CD4-positive, CD25-positive, alpha-beta regulatory T cell (primary cell): Measurements from ENCODE around the gene IL20. TPM values are rescaled to one million over a fixed set of nuclear protein-coding genes. Genes with fewer than 3 reads are reported as not detected.

Source experiments
- ATAC-seq, 2 donors: fragments of 150-1000 bp; cut with Tn5 transposase; one replicate each; pipeline ENCODE4 v1.10.0; 2021; ENCODE audit warnings: low read depth in 2 of 2, moderate number of reproducible peaks in 2 of 2, moderate library complexity in 1 of 2
- DNase-seq, 3 donors: peaks; one replicate each; pipeline versions ENCODE4 v3.0.0 to v3.0.0-alpha.2; 2012 to 2022; ENCODE audit warnings: mixed read lengths in 1 of 3
- H3K27ac ChIP-seq: one replicate; pipeline ENCODE4 v1.7.0; 2013; ENCODE audit warnings: mild to moderate bottlenecking, low read length; ENCODE audit not compliant: insufficient read depth, poor library complexity, severe bottlenecking
- H3K27me3 ChIP-seq: one replicate; pipeline ENCODE4 v1.7.0; 2013; ENCODE audit warnings: low read length; ENCODE audit not compliant: control insufficient read depth, insufficient read depth
- H3K36me3 ChIP-seq: one replicate; pipeline ENCODE4 v1.7.0; 2013; ENCODE audit warnings: mild to moderate bottlenecking, low read length, moderate library complexity; ENCODE audit not compliant: control insufficient read depth, insufficient read depth
- H3K4me1 ChIP-seq: 2 replicates; pipeline ENCODE4 v1.7.0; 2013; ENCODE audit warnings: mild to moderate bottlenecking, low read length; ENCODE audit not compliant: insufficient read depth, control insufficient read depth, poor library complexity, severe bottlenecking
- H3K4me3 ChIP-seq: one replicate; pipeline ENCODE4 v1.7.0; 2013; ENCODE audit warnings: low read depth, mild to moderate bottlenecking, low read length, moderate library complexity
- H3K9me3 ChIP-seq, 2 experiments: 1 replicate in 1 of 2; 2 replicates in 1 of 2; pipeline ENCODE4 v1.7.0; 2013; ENCODE audit warnings: low read length in 2 of 2, mild to moderate bottlenecking in 1 of 2, moderate library complexity in 1 of 2; ENCODE audit not compliant: control insufficient read depth in 2 of 2
- H3K27ac Mint-ChIP-seq, 3 donors: one replicate each; pipeline ENCODE4 v1.8.0; 2020 to 2022; ENCODE audit warnings: mild to moderate bottlenecking in 3 of 3, mixed read lengths in 3 of 3, moderate library complexity in 2 of 3
- H3K27me3 Mint-ChIP-seq: one replicate; pipeline ENCODE4 v1.8.0; 2022; ENCODE audit warnings: mild to moderate bottlenecking, mixed read lengths
- H3K36me3 Mint-ChIP-seq: one replicate; pipeline ENCODE4 v1.8.0; 2020; ENCODE audit warnings: mixed read lengths
- H3K4me1 Mint-ChIP-seq, 4 donors: one replicate each; pipeline ENCODE4 v1.8.0; 2020 to 2022; ENCODE audit warnings: mixed read lengths in 4 of 4, mild to moderate bottlenecking in 1 of 4
- H3K4me3 Mint-ChIP-seq, 4 donors: one replicate each; pipeline ENCODE4 v1.8.0; 2020 to 2022; ENCODE audit warnings: mild to moderate bottlenecking in 4 of 4, mixed read lengths in 4 of 4, moderate library complexity in 3 of 4
- H3K9me3 Mint-ChIP-seq, 7 donors: one replicate each; pipeline ENCODE4 v1.8.0; 2020 to 2022; ENCODE audit warnings: mixed read lengths in 7 of 7, mild to moderate bottlenecking in 3 of 7, moderate library complexity in 2 of 7
- polyA plus RNA-seq, 4 donors: library from polyadenylated mRNA; unstranded; fragments of 300-500 nt; fragmentation: Illumina TruSeq; gene quantifications; one replicate each; pipeline ENCODE4 v1.2.3, GENCODE V29; 2021
- total RNA-seq: library from RNA; stranded (reverse); gene quantifications from one replicate; pipeline ENCODE4 v1.2.3, GENCODE V29; 2022

Gene IL20
- total and polyA plus RNA-seq, 5 donors from 2014 or later, result not detected

- no peaks in the 10 kb centered on the region for H3K36me3 ChIP-seq
- DNase-seq (no peak), ATAC-seq (no peak)
- H3K4me1 ChIP-seq, result peaks cover 28% of the 10 kb centered on the region
- H3K4me3 Mint-ChIP-seq, result peak overlapping the region in 1 of 4 donors; percentile 73
- peak overlapping the region; percentile 86 to 93 (median 87) for H3K27ac Mint-ChIP-seq
- peaks cover 6% of the 10 kb centered on the region for H3K36me3 Mint-ChIP-seq
- peaks cover 16 to 70% (median 33%) of the 10 kb centered on the region in 4 donors for H3K4me1 Mint-ChIP-seq
- no peak overlapping the region for H3K4me3 ChIP-seq
- H3K27me3 Mint-ChIP-seq, result peaks cover 16% of the 10 kb centered on the region
- H3K27ac ChIP-seq, result no peak overlapping the region
- H3K9me3 Mint-ChIP-seq, result no peaks in the 10 kb centered on the region
- no peaks in the 10 kb centered on the region for H3K9me3 ChIP-seq
- H3K27me3 ChIP-seq, result no peaks in the 10 kb centered on the region
Measured at GRCh38 chr1:206828765-206829164, 36.7 kb upstream of the IL20 start.

- Mint-ChIP-seq H3K36me3 (peaks cover 6% of the 10 kb centered on the region), H3K27ac (peak overlapping the region; percentile 86 to 93 (median 87)), H3K4me1 (peaks cover 13 to 67% (median 31%) of the 10 kb centered on the region in 4 donors), H3K9me3 (no peaks in the 10 kb centered on the region), H3K4me3 (peak overlapping the region in 3 of 4 donors; percentile 44 to 73 (median 48)), H3K27me3 (peaks cover 21% of the 10 kb centered on the region)
- Histone ChIP-seq H3K36me3 (no peaks in the 10 kb centered on the region), H3K27ac (no peak overlapping the region), H3K4me1 (peaks cover 24% of the 10 kb centered on the region), H3K4me3 (peak overlapping the region; percentile 39), H3K27me3 (no peaks in the 10 kb centered on the region), H3K9me3 (no peaks in the 10 kb centered on the region)
- DNase-seq (peak in 1 of 3 donors; percentile 59), ATAC-seq (peak; percentile 24 to 53)
Measured at GRCh38 chr1:206829282-206829681, 36.1 kb upstream of the IL20 start.

- Histone ChIP-seq H3K36me3 (no peaks in the 10 kb centered on the region), H3K4me1 (peaks cover 18% of the 10 kb centered on the region), H3K9me3 (no peaks in the 10 kb centered on the region), H3K27me3 (peaks cover 3% of the 10 kb centered on the region), H3K27ac (no peak overlapping the region), H3K4me3 (no peak overlapping the region)
- H3K9me3 Mint-ChIP-seq, result no peaks in the 10 kb centered on the region
- peaks cover 11 to 61% (median 28%) of the 10 kb centered on the region in 4 donors for H3K4me1 Mint-ChIP-seq
- H3K27ac Mint-ChIP-seq, result peak overlapping the region in 2 of 3 donors; percentile 86 to 93
- peak in 1 of 2 donors; percentile 31 for ATAC-seq
- DNase-seq, result peak in 1 of 3 donors; percentile 34
- peaks cover 26% of the 10 kb centered on the region for H3K27me3 Mint-ChIP-seq
- peaks cover 6% of the 10 kb centered on the region for H3K36me3 Mint-ChIP-seq
- H3K4me3 Mint-ChIP-seq, result peak overlapping the region in 1 of 4 donors; percentile 73
Measured at GRCh38 chr1:206829875-206830274, 35.5 kb upstream of the IL20 start.

- Histone ChIP-seq H3K27me3 (peaks cover 6% of the 10 kb centered on the region), H3K9me3 (no peaks in the 10 kb centered on the region), H3K36me3 (no peaks in the 10 kb centered on the region), H3K4me3 (no peak overlapping the region), H3K4me1 (peaks cover 17% of the 10 kb centered on the region), H3K27ac (no peak overlapping the region)
- H3K36me3 Mint-ChIP-seq, result peaks cover 3% of the 10 kb centered on the region
- H3K27ac Mint-ChIP-seq, result no peak overlapping the region
- ATAC-seq (no peak), DNase-seq (no peak)
- H3K4me3 Mint-ChIP-seq, result no peak overlapping the region
- peaks cover 32% of the 10 kb centered on the region for H3K27me3 Mint-ChIP-seq
- H3K9me3 Mint-ChIP-seq, result peaks cover 0 to 2% (median 0%) of the 10 kb centered on the region in 7 donors
- H3K4me1 Mint-ChIP-seq, result peaks cover 11 to 51% (median 25%) of the 10 kb centered on the region in 4 donors
Measured at GRCh38 chr1:206831650-206832049, 33.8 kb upstream of the IL20 start.

- no peak overlapping the region for H3K27ac Mint-ChIP-seq
- H3K9me3 Mint-ChIP-seq, result peaks cover 0 to 2% (median 0%) of the 10 kb centered on the region in 7 donors
- ATAC-seq (no peak), DNase-seq (no peak)
- H3K4me1 Mint-ChIP-seq, result peaks cover 11 to 48% (median 25%) of the 10 kb centered on the region in 4 donors
- Histone ChIP-seq H3K27me3 (peaks cover 7% of the 10 kb centered on the region), H3K4me3 (no peak overlapping the region), H3K36me3 (no peaks in the 10 kb centered on the region), H3K9me3 (no peaks in the 10 kb centered on the region), H3K27ac (no peak overlapping the region), H3K4me1 (peaks cover 17% of the 10 kb centered on the region)
- no peak overlapping the region for H3K4me3 Mint-ChIP-seq
- H3K36me3 Mint-ChIP-seq, result no peaks in the 10 kb centered on the region
- peaks cover 36% of the 10 kb centered on the region for H3K27me3 Mint-ChIP-seq
Measured at GRCh38 chr1:206832352-206832880, 33.0 kb upstream of the IL20 start.

- Mint-ChIP-seq H3K27ac (no peak overlapping the region), H3K4me1 (peaks cover 11 to 45% (median 23%) of the 10 kb centered on the region in 4 donors), H3K4me3 (no peak overlapping the region), H3K27me3 (peaks cover 43% of the 10 kb centered on the region), H3K36me3 (no peaks in the 10 kb centered on the region), H3K9me3 (peaks cover 0 to 2% (median 0%) of the 10 kb centered on the region in 7 donors)
- DNase-seq, result no peak
- peaks cover 17% of the 10 kb centered on the region for H3K4me1 ChIP-seq
- no peak overlapping the region for H3K27ac ChIP-seq
- ATAC-seq, result no peak
- no peak overlapping the region for H3K4me3 ChIP-seq
- peaks cover 8% of the 10 kb centered on the region for H3K27me3 ChIP-seq
- H3K9me3 ChIP-seq, result no peaks in the 10 kb centered on the region
- H3K36me3 ChIP-seq, result no peaks in the 10 kb centered on the region
Measured at GRCh38 chr1:206833106-206833680, 32.2 kb upstream of the IL20 start.

GRCh38 chr1:206833801-206834200, 31.6 kb upstream of the IL20 start:
- Histone ChIP-seq H3K36me3 (no peaks in the 10 kb centered on the region), H3K4me3 (no peak overlapping the region), H3K4me1 (peaks cover 15% of the 10 kb centered on the region), H3K27ac (no peak overlapping the region), H3K27me3 (peaks cover 10% of the 10 kb centered on the region), H3K9me3 (no peaks in the 10 kb centered on the region)
- H3K4me3 Mint-ChIP-seq, result no peak overlapping the region
- peaks cover 0 to 2% (median 0%) of the 10 kb centered on the region in 7 donors for H3K9me3 Mint-ChIP-seq
- H3K4me1 Mint-ChIP-seq, result peaks cover 11 to 39% (median 17%) of the 10 kb centered on the region in 4 donors
- no peak overlapping the region for H3K27ac Mint-ChIP-seq
- no peak for DNase-seq
- ATAC-seq, result no peak
- H3K27me3 Mint-ChIP-seq, result peaks cover 40% of the 10 kb centered on the region
- no peaks in the 10 kb centered on the region for H3K36me3 Mint-ChIP-seq

GRCh38 chr1:206834217-206834616, 31.2 kb upstream of the IL20 start:
- Histone ChIP-seq H3K9me3 (no peaks in the 10 kb centered on the region), H3K27me3 (peaks cover 10% of the 10 kb centered on the region), H3K27ac (no peak overlapping the region), H3K4me1 (peaks cover 10% of the 10 kb centered on the region), H3K36me3 (no peaks in the 10 kb centered on the region), H3K4me3 (no peak overlapping the region)
- ATAC-seq (no peak), DNase-seq (no peak)
- Mint-ChIP-seq H3K9me3 (peaks cover 0 to 2% (median 0%) of the 10 kb centered on the region in 7 donors), H3K27ac (no peak overlapping the region), H3K4me3 (no peak overlapping the region), H3K27me3 (peaks cover 39% of the 10 kb centered on the region), H3K36me3 (no peaks in the 10 kb centered on the region), H3K4me1 (peaks cover 7 to 35% (median 13%) of the 10 kb centered on the region in 4 donors)
